DOHH2 (cell line): ENCODE measurements around the gene RNPEPL1.

Experiments
- H3F3A ChIP-seq: fragments of 200-600 bp; sonication (generic), shearing (Covaris generic); 2 replicates; pipeline ENCODE4 v1.6.0; 2016; ENCODE audit warnings: antibody characterized with exemption, mild to moderate bottlenecking; ENCODE audit not compliant: control insufficient read depth, insufficient read depth
- H3K27ac ChIP-seq: fragments of 200-600 bp; sonication (generic); 2 replicates; pipeline ENCODE4 v1.5.1; 2014; ENCODE audit warnings: low read depth, mild to moderate bottlenecking, low read length, moderate library complexity
- H3K27me3 ChIP-seq: fragments of 200-600 bp; sonication (generic); 2 replicates; pipeline ENCODE4 v1.6.1; 2014; ENCODE audit warnings: mild to moderate bottlenecking, low read length, mixed read lengths; ENCODE audit not compliant: control insufficient read depth
- H3K36me3 ChIP-seq: fragments of 200-600 bp; sonication (generic); 2 replicates; pipeline ENCODE4 v1.6.1; 2014; ENCODE audit warnings: mild to moderate bottlenecking, low read length, moderate library complexity, mixed read lengths; ENCODE audit not compliant: control insufficient read depth
- H3K4me1 ChIP-seq: fragments of 200-600 bp; sonication (generic); 2 replicates; pipeline ENCODE4 v1.6.1; 2014; ENCODE audit warnings: mild to moderate bottlenecking, low read length, mixed read lengths; ENCODE audit not compliant: control insufficient read depth
- H3K4me2 ChIP-seq: fragments of 200-600 bp; sonication (generic); 2 replicates; pipeline ENCODE4 v1.6.0; 2014; ENCODE audit warnings: mild to moderate bottlenecking, low read length, moderate library complexity
- H3K4me3 ChIP-seq: fragments of 200-600 bp; sonication (generic); 2 replicates; pipeline ENCODE4 v1.5.1; 2014; ENCODE audit warnings: mild to moderate bottlenecking, low read length, mixed read lengths
- H3K79me2 ChIP-seq: fragments of 200-600 bp; sonication (generic); 2 replicates; pipeline ENCODE4 v1.6.1; 2014; ENCODE audit warnings: mild to moderate bottlenecking, low read length, mixed read lengths; ENCODE audit not compliant: control insufficient read depth
- H3K9me2 ChIP-seq: fragments of 200-600 bp; sonication (generic); replicated peaks from 2 replicates; pipeline ENCODE4 v1.6.1; 2014; ENCODE audit warnings: mild to moderate bottlenecking, low read length, mixed read lengths; ENCODE audit not compliant: control insufficient read depth
- H3K9me3 ChIP-seq: fragments of 200-600 bp; sonication (generic); 2 replicates; pipeline ENCODE4 v1.6.1; 2014; ENCODE audit warnings: antibody characterized with exemption, low read length, mixed read lengths; ENCODE audit not compliant: control insufficient read depth, insufficient read depth
- H4K20me1 ChIP-seq: fragments of 200-600 bp; sonication (generic); 2 replicates; pipeline ENCODE4 v1.6.0; 2014; ENCODE audit warnings: low read depth, mild to moderate bottlenecking, antibody characterized with exemption, low read length, moderate library complexity; ENCODE audit not compliant: control insufficient read depth, insufficient read depth
- EZH2phosphoT487 ChIP-seq: fragments of 200-600 bp; sonication (generic); IDR thresholded peaks from 2 replicates; pipeline ENCODE4 v1.6.1; 2017; ENCODE audit warnings: borderline replicate concordance, mild to moderate bottlenecking, antibody characterized with exemption, low read length, moderate library complexity, mixed read lengths
- TF ChIP-seq, protein P1 (sequence below): fragments of 200-600 bp; sonication (generic); IDR thresholded peaks from one replicate; pipeline ENCODE4 v1.5.1; 2014; ENCODE audit warnings: antibody characterized with exemption, mild to moderate bottlenecking, low read depth, low read length; ENCODE audit not compliant: poor library complexity, severe bottlenecking

RNPEPL1 gene

DNA sequence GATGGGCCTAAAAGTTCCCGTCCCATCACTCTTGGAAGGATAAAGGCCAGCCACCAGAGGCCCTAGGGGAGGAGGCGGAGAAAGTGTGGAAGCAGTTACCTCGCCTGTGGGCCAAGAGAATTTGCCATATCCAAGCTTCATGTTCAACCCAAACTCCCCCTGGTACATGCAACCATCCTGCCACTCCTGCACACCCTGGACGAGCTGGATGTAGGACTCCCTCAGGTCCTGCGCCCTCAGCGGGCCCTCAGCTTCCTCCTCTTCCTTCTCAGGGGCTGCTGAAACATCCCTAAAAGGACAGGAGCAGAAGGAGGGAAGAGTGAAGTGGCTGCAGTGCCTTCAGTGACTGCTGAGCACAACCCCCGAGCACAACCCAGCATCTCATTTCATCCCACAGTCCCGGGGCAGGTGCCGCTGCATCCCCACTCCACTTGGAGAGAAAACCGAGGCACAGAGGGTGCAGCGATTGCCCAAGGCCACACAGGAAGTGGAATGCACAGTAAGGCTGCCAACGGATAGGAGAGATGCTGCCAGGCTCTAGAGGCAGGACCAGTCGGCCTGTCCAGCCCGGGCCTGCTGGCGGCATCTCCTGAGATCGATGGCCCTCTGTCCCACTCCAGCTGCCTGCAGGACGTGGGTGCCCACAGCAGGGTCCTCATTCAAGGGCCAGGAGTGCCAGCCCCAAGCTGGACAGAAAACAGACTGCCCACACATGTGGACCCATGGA, 13.4 kb upstream of the RNPEPL1 start:
- H3K36me3 ChIP-seq, result peaks cover 84% of the 10 kb centered on the region
- H3K27me3 ChIP-seq, result no peaks in the 10 kb centered on the region
- no peak overlapping the region for H3K4me3 ChIP-seq
- H3K79me2 ChIP-seq, result peaks cover 88% of the 10 kb centered on the region
- TF ChIP-seq EZH2phosphoT487, result no peak
- TF ChIP-seq, protein P1, sequence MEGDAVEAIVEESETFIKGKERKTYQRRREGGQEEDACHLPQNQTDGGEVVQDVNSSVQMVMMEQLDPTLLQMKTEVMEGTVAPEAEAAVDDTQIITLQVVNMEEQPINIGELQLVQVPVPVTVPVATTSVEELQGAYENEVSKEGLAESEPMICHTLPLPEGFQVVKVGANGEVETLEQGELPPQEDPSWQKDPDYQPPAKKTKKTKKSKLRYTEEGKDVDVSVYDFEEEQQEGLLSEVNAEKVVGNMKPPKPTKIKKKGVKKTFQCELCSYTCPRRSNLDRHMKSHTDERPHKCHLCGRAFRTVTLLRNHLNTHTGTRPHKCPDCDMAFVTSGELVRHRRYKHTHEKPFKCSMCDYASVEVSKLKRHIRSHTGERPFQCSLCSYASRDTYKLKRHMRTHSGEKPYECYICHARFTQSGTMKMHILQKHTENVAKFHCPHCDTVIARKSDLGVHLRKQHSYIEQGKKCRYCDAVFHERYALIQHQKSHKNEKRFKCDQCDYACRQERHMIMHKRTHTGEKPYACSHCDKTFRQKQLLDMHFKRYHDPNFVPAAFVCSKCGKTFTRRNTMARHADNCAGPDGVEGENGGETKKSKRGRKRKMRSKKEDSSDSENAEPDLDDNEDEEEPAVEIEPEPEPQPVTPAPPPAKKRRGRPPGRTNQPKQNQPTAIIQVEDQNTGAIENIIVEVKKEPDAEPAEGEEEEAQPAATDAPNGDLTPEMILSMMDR, result no peak
- no peak overlapping the region for H3K4me2 ChIP-seq
- peaks cover 34% of the 10 kb centered on the region for H3K4me1 ChIP-seq
- H3K9me2 ChIP-seq, result no peaks in the 10 kb centered on the region
- no peak overlapping the region for H3K27ac ChIP-seq
- peaks cover 9% of the 10 kb centered on the region; the same call in 1 of the 2 replicates for H3F3A ChIP-seq
- no peaks in the 10 kb centered on the region for H4K20me1 ChIP-seq
- no peaks in the 10 kb centered on the region for H3K9me3 ChIP-seq

DNA sequence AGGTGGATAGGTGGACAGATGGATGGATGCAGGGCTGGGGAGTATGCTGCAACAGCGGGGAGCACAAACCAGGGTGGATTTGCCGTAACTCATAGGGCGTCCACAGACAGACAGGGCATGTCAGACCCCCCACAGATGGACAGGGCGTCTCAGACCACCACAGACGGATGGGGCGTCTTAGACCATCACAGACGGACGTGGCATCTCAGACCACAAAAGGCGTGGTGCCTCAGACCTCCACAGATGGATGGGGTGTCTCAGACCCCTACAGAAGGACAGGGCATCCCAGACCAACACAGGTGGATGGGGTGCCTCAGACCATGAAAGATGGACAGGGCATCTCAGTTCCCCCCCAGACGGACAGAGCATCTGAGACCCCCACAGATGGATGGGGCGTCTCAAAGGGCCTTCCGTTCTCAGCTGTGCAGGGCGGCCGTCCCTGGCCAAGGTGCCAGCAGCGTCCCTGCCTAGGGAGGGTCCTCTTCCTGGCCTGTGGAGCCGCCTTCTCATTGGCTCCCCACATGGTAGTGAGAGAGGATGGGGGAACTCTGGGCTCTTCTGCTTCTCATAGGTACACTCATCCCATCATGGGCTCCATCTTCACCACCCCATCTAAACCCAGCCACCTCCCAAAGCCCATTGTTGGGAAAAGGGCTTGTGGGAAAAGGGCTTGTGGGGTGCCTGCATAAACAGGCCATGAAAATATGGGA, 12.6 kb upstream of the RNPEPL1 start:
- TF ChIP-seq EZH2phosphoT487, result no peak
- TF ChIP-seq, protein P1, result no peak
- Histone ChIP-seq H3K27ac (no peak overlapping the region), H3K79me2 (peaks cover 91% of the 10 kb centered on the region), H3K9me2 (no peaks in the 10 kb centered on the region), H3K4me3 (no peak overlapping the region), H4K20me1 (no peaks in the 10 kb centered on the region), H3K27me3 (no peaks in the 10 kb centered on the region), H3K4me2 (no peak overlapping the region), H3F3A (peaks cover 9% of the 10 kb centered on the region; the same call in 1 of the 2 replicates), H3K36me3 (peaks cover 85% of the 10 kb centered on the region), H3K9me3 (no peaks in the 10 kb centered on the region), H3K4me1 (peaks cover 35% of the 10 kb centered on the region)

DNA sequence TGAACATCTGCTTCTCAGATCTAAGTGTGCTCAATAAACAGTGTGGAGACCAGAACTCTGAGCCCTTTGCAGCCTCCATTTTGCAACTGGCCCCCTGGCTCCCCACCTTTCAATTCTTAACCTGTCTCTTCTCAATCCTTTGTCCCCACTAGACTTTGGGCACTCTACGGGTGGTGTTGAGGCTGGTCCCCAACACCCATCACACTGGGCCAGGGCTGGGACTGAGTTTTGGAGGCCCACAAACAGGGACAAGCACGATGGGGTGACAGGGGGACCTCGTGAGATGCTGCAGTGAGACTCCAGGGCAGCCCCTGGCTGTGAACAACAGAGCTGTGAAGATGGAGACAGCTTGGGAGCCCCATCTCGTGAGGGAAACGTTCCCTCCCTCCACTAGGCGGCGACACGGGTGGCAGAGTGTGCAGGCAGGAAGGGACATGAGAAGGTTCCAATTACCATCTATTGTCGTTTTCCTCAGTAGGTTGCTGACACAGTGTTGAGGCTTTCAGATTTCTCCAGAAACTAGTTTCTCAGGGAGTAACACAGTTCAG, 11.7 kb upstream of the RNPEPL1 start:
- no peaks in the 10 kb centered on the region for H3K9me3 ChIP-seq
- no peaks in the 10 kb centered on the region for H4K20me1 ChIP-seq
- no peak overlapping the region for H3K27ac ChIP-seq
- H3K79me2 ChIP-seq, result peaks cover 88% of the 10 kb centered on the region
- no peaks in the 10 kb centered on the region for H3K9me2 ChIP-seq
- H3K4me1 ChIP-seq, result peaks cover 36% of the 10 kb centered on the region
- peaks cover 13% of the 10 kb centered on the region for H3F3A ChIP-seq
- H3K4me3 ChIP-seq, result no peak overlapping the region
- H3K4me2 ChIP-seq, result no peak overlapping the region
- H3K36me3 ChIP-seq, result peaks cover 81% of the 10 kb centered on the region
- TF ChIP-seq, protein P1, result peak; percentile 56
- TF ChIP-seq EZH2phosphoT487, result no peak
- H3K27me3 ChIP-seq, result no peaks in the 10 kb centered on the region
